ENCODE measurements around the gene ZNF76.

GRCh38 chr6:35295036-35295435, 35.5 kb downstream of the ZNF76 start:
- no peak for TF ChIP-seq POLR2A (IDR thresholded peaks at IDR 0.05)
- no peak for TF ChIP-seq EP300 (IDR thresholded peaks at IDR 0.05)

Data from stomach (tissue), 4 donors.